CD4-positive, alpha-beta T cell treated with Interleukin-2 at 100 ng/mL for 4 hours (primary cell): Measurements from ENCODE around the gene SAP30L.

Experiments used
- DNase-seq: peaks from one replicate; pipeline ENCODE4 v3.0.0-alpha.2; 2020; ENCODE audit warnings: low spot score

The SAP30L gene

GRCh38 chr5:154445422-154446194 lies at the start of gene SAP30L:
Gene SAP30L, plus strand, starts transcription at chr5:154445997. Its CDS starts 608 bp downstream, at chr5:154446605.
- peak; percentile 96 for DNase-seq

GRCh38 chr5:154396128-154396527 lies 49.7 kb upstream of the SAP30L start:
- no peak for DNase-seq

GRCh38 chr5:154397652-154398406 lies 48.0 kb upstream of the SAP30L start:
- DNase-seq = no peak

GRCh38 chr5:154400678-154401077 lies 45.1 kb upstream of the SAP30L start:
- no peak for DNase-seq

GRCh38 chr5:154401355-154401754 lies 44.4 kb upstream of the SAP30L start:
- no peak for DNase-seq

- DNase-seq = no peak
Measured at GRCh38 chr5:154401931-154402330, 43.9 kb upstream of the SAP30L start.

GRCh38 chr5:154402611-154403010 lies 43.2 kb upstream of the SAP30L start:
- no peak for DNase-seq

GRCh38 chr5:154403234-154403633 lies 42.6 kb upstream of the SAP30L start:
- DNase-seq = no peak

- DNase-seq = no peak
Measured at GRCh38 chr5:154403776-154404387, 41.9 kb upstream of the SAP30L start.

- peak; percentile 59 for DNase-seq
Measured at GRCh38 chr5:154405078-154405792, 40.6 kb upstream of the SAP30L start.

- no peak for DNase-seq
Measured at GRCh38 chr5:154406231-154406630, 39.6 kb upstream of the SAP30L start.

- DNase-seq = no peak
Measured at GRCh38 chr5:154406826-154407225, 39.0 kb upstream of the SAP30L start.

GRCh38 chr5:154408811-154409210 lies 37.0 kb upstream of the SAP30L start:
- no peak for DNase-seq

- DNase-seq = no peak
Measured at GRCh38 chr5:154409230-154409840, 36.5 kb upstream of the SAP30L start.

GRCh38 chr5:154410008-154410407 lies 35.8 kb upstream of the SAP30L start:
- DNase-seq = no peak

- DNase-seq = no peak
Measured at GRCh38 chr5:154410786-154411185, 35.0 kb upstream of the SAP30L start.

- no peak for DNase-seq
Measured at GRCh38 chr5:154411338-154411737, 34.5 kb upstream of the SAP30L start.

GRCh38 chr5:154412316-154412715 lies 33.5 kb upstream of the SAP30L start:
- DNase-seq = no peak

- DNase-seq = no peak
Measured at GRCh38 chr5:154412925-154413324, 32.9 kb upstream of the SAP30L start.

- no peak for DNase-seq
Measured at GRCh38 chr5:154415114-154415513, 30.7 kb upstream of the SAP30L start.

GRCh38 chr5:154418344-154418820 lies 27.4 kb upstream of the SAP30L start:
- DNase-seq = no peak

GRCh38 chr5:154419236-154419635 lies 26.6 kb upstream of the SAP30L start:
- DNase-seq = no peak
